Vagina (tissue), 2 donors: ENCODE measurements around the gene ACSS3.

ENCODE experiments used
- CTCF ChIP-seq, 3 experiments: fragments of 450-650 bp in 2 of 3; fragments of 200-600 bp in 1 of 3; sonication (generic) in 1 of 3; IDR thresholded peaks; one replicate each; pipeline ENCODE4 v1.5.1; 2017 to 2019; ENCODE audit warnings: antibody characterized with exemption in 3 of 3, mild to moderate bottlenecking in 2 of 3, moderate library complexity in 2 of 3
- POLR2A ChIP-seq, 2 donors: fragments of 450-650 bp; IDR thresholded peaks; one replicate each; pipeline ENCODE4 v1.6.1; 2017; ENCODE audit warnings: antibody characterized with exemption in 2 of 2, mild to moderate bottlenecking in 2 of 2, moderate library complexity in 2 of 2

- no peak for TF ChIP-seq CTCF (IDR thresholded peaks at IDR 0.05)
- no peak for TF ChIP-seq POLR2A (IDR thresholded peaks at IDR 0.05)
Measured at GRCh38 chr12:81094718-81095360, 17.0 kb downstream of the ACSS3 start.
